ENCODE measurements around the gene PDE4D.
A peak's percentile ranks its signal among the peaks of the same experiment; 100 is the strongest.
"Not testable (repeated sequence)": the region's sequence is repeated elsewhere in the genome, so short reads cannot be mapped to it uniquely, and the experiment has no call there.

The PDE4D gene

GRCh38 chr5:59317023-59317773, 576.3 kb downstream of the PDE4D start:
- no peak for TF ChIP-seq CTCF (IDR thresholded peaks at IDR 0.05; ENCODE audit: low read depth, low read length)
- H3K4me3 ChIP-seq (ENCODE audit: low read depth, low read length) = no peak overlapping the region
- peak; percentile 57 for DNase-seq (ENCODE audit: low read depth, low spot score)
- in situ Hi-C loops (cut with HindIII; ENCODE audit: low sequenced_read_pairs) = no loop called here

DNA sequence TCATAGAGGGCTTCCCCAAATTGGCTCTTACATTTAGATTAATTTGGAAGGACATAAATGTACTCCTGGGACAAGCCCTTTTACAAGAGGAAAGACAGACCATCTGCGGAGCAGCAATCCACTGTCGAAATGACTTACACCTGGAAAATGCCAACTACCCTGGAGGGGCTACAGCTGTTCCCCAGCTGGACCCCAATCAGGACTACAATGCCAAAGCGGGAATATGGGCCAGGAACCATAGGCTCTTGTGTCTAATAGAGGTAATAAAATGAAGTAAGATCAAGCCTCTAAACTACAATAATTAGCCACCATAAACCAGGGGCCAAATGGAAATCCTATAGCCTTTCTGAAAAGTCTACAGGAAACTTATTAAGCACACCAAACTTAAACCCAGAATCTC, 581.3 kb downstream of the PDE4D start:
- in situ Hi-C loops (cut with HindIII; ENCODE audit: low sequenced_read_pairs) = no loop called here
- DNase-seq (ENCODE audit: low read depth, low spot score) = no peak
- H3K4me3 ChIP-seq (ENCODE audit: low read depth, low read length) = no peak overlapping the region
- TF ChIP-seq CTCF (IDR thresholded peaks at IDR 0.05; ENCODE audit: low read depth, low read length) = no peak

- DNase-seq (ENCODE audit: low read depth, low spot score); H3K4me3 ChIP-seq (ENCODE audit: low read depth, low read length); in situ Hi-C loops (cut with HindIII; ENCODE audit: low sequenced_read_pairs): not testable (repeated sequence)
These were observed 584.8 kb downstream of the PDE4D start for GRCh38 chr5:59308685-59309084.

GRCh38 chr5:59303289-59303716, 590.2 kb downstream of the PDE4D start:
- H3K4me3 ChIP-seq (ENCODE audit: low read depth, low read length); in situ Hi-C loops (cut with HindIII; ENCODE audit: low sequenced_read_pairs); DNase-seq (ENCODE audit: low read depth, low spot score): not testable (repeated sequence)

DNA sequence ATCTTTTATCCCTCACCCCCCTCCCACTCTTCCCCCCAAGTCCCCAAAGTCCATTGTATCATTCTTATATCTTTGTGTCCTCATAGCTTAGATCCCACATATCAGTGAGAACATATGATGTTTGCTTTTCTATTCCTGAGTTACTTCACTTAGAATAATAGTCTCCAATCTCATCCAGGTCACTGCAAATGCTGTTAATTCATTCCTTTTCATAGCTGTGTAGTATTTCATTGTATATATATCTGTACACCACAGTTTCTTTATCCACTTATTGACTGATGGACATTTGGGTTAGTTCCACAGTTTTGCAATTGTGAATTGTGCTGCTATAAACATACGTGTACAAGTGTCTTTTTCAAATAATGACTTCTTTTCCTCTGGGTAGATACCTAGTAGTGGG, 591.0 kb downstream of the PDE4D start:
- H3K4me3 ChIP-seq (ENCODE audit: low read depth, low read length); DNase-seq (ENCODE audit: low read depth, low spot score); in situ Hi-C loops (cut with HindIII; ENCODE audit: low sequenced_read_pairs): not testable (repeated sequence)

- no peak overlapping the region for H3K4me3 ChIP-seq (ENCODE audit: low read depth, low read length)
- DNase-seq (ENCODE audit: low read depth, low spot score) = no peak
- no peak for TF ChIP-seq CTCF (IDR thresholded peaks at IDR 0.05; ENCODE audit: low read depth, low read length)
- in situ Hi-C loops (cut with HindIII; ENCODE audit: low sequenced_read_pairs) = no loop called here
These were observed 591.8 kb downstream of the PDE4D start for GRCh38 chr5:59301727-59302126.

DNA sequence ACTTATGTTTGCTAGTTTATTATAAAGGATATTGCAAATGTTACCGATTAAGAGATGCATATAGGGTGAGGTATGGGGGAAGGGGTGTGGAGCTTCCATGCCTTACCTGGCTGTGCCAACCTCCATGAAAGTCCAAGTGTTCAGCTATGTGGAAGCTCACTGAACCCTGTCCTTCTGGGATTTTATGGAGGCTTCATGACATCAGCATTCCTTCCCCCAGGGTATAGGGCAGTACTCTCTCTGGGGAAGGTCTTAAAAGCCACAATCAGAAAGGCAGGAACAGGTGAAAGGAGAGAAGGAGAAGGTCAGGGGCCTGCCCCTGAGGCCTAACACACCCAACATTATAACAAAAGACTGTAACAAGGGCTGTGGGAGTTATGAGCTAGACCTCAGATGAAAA, 592.6 kb downstream of the PDE4D start:
- H3K4me3 ChIP-seq (ENCODE audit: low read depth, low read length) = no peak overlapping the region
- TF ChIP-seq CTCF (IDR thresholded peaks at IDR 0.05; ENCODE audit: low read depth, low read length) = no peak
- DNase-seq (ENCODE audit: low read depth, low spot score) = no peak
- in situ Hi-C loops (cut with HindIII; ENCODE audit: low sequenced_read_pairs) = no loop called here

GRCh38 chr5:59299006-59299405, 594.5 kb downstream of the PDE4D start:
- no peak overlapping the region for H3K4me3 ChIP-seq (ENCODE audit: low read depth, low read length)
- DNase-seq (ENCODE audit: low read depth, low spot score) = no peak
- TF ChIP-seq CTCF (IDR thresholded peaks at IDR 0.05; ENCODE audit: low read depth, low read length) = no peak
- in situ Hi-C loops (cut with HindIII; ENCODE audit: low sequenced_read_pairs) = no loop called here

Data from astrocyte of the spinal cord (primary cell).